Measurements from ENCODE around the gene PRKACG.

PRKACG gene

GRCh38 chr9:68974901-68975300 is 39.0 kb downstream of the PRKACG start:
- CTCF ChIA-PET = no interaction called here
- no peak for DNase-seq (ENCODE audit: low read depth, low spot score)
- POLR2A ChIA-PET = no interaction called here
- H3K4me3 ChIP-seq (ENCODE audit: low read depth, low read length) = no peak overlapping the region
- TF ChIP-seq CTCF (IDR thresholded peaks at IDR 0.05; ENCODE audit: insufficient read depth, low read length, missing control alignments) = no peak

GRCh38 chr9:68974431-68974830 is 39.5 kb downstream of the PRKACG start:
- no peak overlapping the region for H3K4me3 ChIP-seq (ENCODE audit: low read depth, low read length)
- POLR2A ChIA-PET = no interaction called here
- no peak for DNase-seq (ENCODE audit: low read depth, low spot score)
- no peak for TF ChIP-seq CTCF (IDR thresholded peaks at IDR 0.05; ENCODE audit: insufficient read depth, low read length, missing control alignments)
- CTCF ChIA-PET = no interaction called here

GRCh38 chr9:68973619-68974018 is 40.3 kb downstream of the PRKACG start:
- DNase-seq (ENCODE audit: low read depth, low spot score) = no peak
- TF ChIP-seq CTCF (IDR thresholded peaks at IDR 0.05; ENCODE audit: insufficient read depth, low read length, missing control alignments) = no peak
- H3K4me3 ChIP-seq (ENCODE audit: low read depth, low read length) = no peak overlapping the region
- CTCF ChIA-PET = no interaction called here
- POLR2A ChIA-PET = no interaction called here

- no peak overlapping the region for H3K4me3 ChIP-seq (ENCODE audit: low read depth, low read length)
- CTCF ChIA-PET = no interaction called here
- POLR2A ChIA-PET = no interaction called here
- TF ChIP-seq CTCF (IDR thresholded peaks at IDR 0.05; ENCODE audit: insufficient read depth, low read length, missing control alignments) = no peak
- no peak for DNase-seq (ENCODE audit: low read depth, low spot score)
Measured at GRCh38 chr9:68970151-68970550, 43.8 kb downstream of the PRKACG start.

GRCh38 chr9:68969538-68969937 is 44.4 kb downstream of the PRKACG start:
- TF ChIP-seq CTCF (IDR thresholded peaks at IDR 0.05; ENCODE audit: insufficient read depth, low read length, missing control alignments) = no peak
- H3K4me3 ChIP-seq (ENCODE audit: low read depth, low read length) = no peak overlapping the region
- CTCF ChIA-PET = no interaction called here
- DNase-seq (ENCODE audit: low read depth, low spot score) = no peak
- POLR2A ChIA-PET = no interaction called here

- POLR2A ChIA-PET = no interaction called here
- no peak overlapping the region for H3K4me3 ChIP-seq (ENCODE audit: low read depth, low read length)
- CTCF ChIA-PET = interaction anchor here (1.0 to 1.4 kb wide), 2 partner anchors 30 to 32 kb away, joined by 3 read pairs; no protein-coding TSS in a partner anchor
- DNase-seq (ENCODE audit: low read depth, low spot score) = no peak
- no peak for TF ChIP-seq CTCF (IDR thresholded peaks at IDR 0.05; ENCODE audit: insufficient read depth, low read length, missing control alignments)
Measured at GRCh38 chr9:68967800-68968199, 46.1 kb downstream of the PRKACG start.
